ENCODE results near the gene RPL11. TPM values are rescaled to one million over a fixed set of nuclear protein-coding genes. Genes with fewer than 3 reads are reported as not detected.

Gene RPL11
- total RNA-seq, 1 donor from 2014 or later = 843 TPM

- no peak for TF ChIP-seq CTCF (IDR thresholded peaks at IDR 0.05)
- Mint-ChIP-seq H3K4me3 (ENCODE audit: unreplicated experiment) (no peak overlapping the region), H3K4me1 (ENCODE audit: unreplicated experiment) (peaks cover 10% of the 10 kb centered on the region), H3K27ac (ENCODE audit: unreplicated experiment) (no peak overlapping the region), H3K9me3 (ENCODE audit: unreplicated experiment) (no peaks in the 10 kb centered on the region), H3K36me3 (ENCODE audit: unreplicated experiment) (no peaks in the 10 kb centered on the region), H3K27me3 (ENCODE audit: unreplicated experiment) (peaks cover 27% of the 10 kb centered on the region)
- DNase-seq (ENCODE audit: extremely low spot score, unreplicated experiment) = no peak
Observed at GRCh38 chr1:23651069-23651808, 40.4 kb upstream of the RPL11 start.

- no peaks in the 10 kb centered on the region for H3K36me3 Mint-ChIP-seq (ENCODE audit: unreplicated experiment)
- H3K4me3 Mint-ChIP-seq (ENCODE audit: unreplicated experiment) = no peak overlapping the region
- H3K27me3 Mint-ChIP-seq (ENCODE audit: unreplicated experiment) = peaks cover 17% of the 10 kb centered on the region
- peaks cover 8% of the 10 kb centered on the region for H3K4me1 Mint-ChIP-seq (ENCODE audit: unreplicated experiment)
- peak; percentile 89 for DNase-seq (ENCODE audit: extremely low spot score, unreplicated experiment)
- H3K9me3 Mint-ChIP-seq (ENCODE audit: unreplicated experiment) = no peaks in the 10 kb centered on the region
- TF ChIP-seq CTCF (IDR thresholded peaks at IDR 0.05) = peak; percentile 92
- H3K27ac Mint-ChIP-seq (ENCODE audit: unreplicated experiment) = no peak overlapping the region
Observed at GRCh38 chr1:23657659-23658275, 33.8 kb upstream of the RPL11 start.

- H3K27me3 Mint-ChIP-seq (ENCODE audit: unreplicated experiment) = peaks cover 11% of the 10 kb centered on the region
- DNase-seq (ENCODE audit: extremely low spot score, unreplicated experiment) = no peak
- no peak overlapping the region for H3K4me3 Mint-ChIP-seq (ENCODE audit: unreplicated experiment)
- no peaks in the 10 kb centered on the region for H3K36me3 Mint-ChIP-seq (ENCODE audit: unreplicated experiment)
- TF ChIP-seq CTCF (IDR thresholded peaks at IDR 0.05) = no peak
- peaks cover 8% of the 10 kb centered on the region for H3K4me1 Mint-ChIP-seq (ENCODE audit: unreplicated experiment)
- H3K27ac Mint-ChIP-seq (ENCODE audit: unreplicated experiment) = no peak overlapping the region
- H3K9me3 Mint-ChIP-seq (ENCODE audit: unreplicated experiment) = no peaks in the 10 kb centered on the region
Observed at GRCh38 chr1:23660671-23661070, 30.9 kb upstream of the RPL11 start.

- H3K36me3 Mint-ChIP-seq (ENCODE audit: unreplicated experiment) = no peaks in the 10 kb centered on the region
- no peak overlapping the region for H3K4me3 Mint-ChIP-seq (ENCODE audit: unreplicated experiment)
- no peak for TF ChIP-seq CTCF (IDR thresholded peaks at IDR 0.05)
- H3K27me3 Mint-ChIP-seq (ENCODE audit: unreplicated experiment) = peaks cover 11% of the 10 kb centered on the region
- peaks cover 8% of the 10 kb centered on the region for H3K4me1 Mint-ChIP-seq (ENCODE audit: unreplicated experiment)
- no peak overlapping the region for H3K27ac Mint-ChIP-seq (ENCODE audit: unreplicated experiment)
- H3K9me3 Mint-ChIP-seq (ENCODE audit: unreplicated experiment) = no peaks in the 10 kb centered on the region
- DNase-seq (ENCODE audit: extremely low spot score, unreplicated experiment) = no peak
Observed at GRCh38 chr1:23661887-23662286, 29.7 kb upstream of the RPL11 start.

Data from osteocyte (in vitro differentiated cells).